Right ventricle myocardium inferior (tissue), 1 donor: ENCODE measurements around the gene HIPK2. TPM values are rescaled to one million over a fixed set of nuclear protein-coding genes. Genes with fewer than 3 reads are reported as not detected.

Experiments used
- ATAC-seq: fragments of 200-7000 bp; cut with Tn5 transposase; one replicate; pipeline ENCODE4 v1.9.1; 2020; ENCODE audit warnings: mild to moderate bottlenecking, moderate library complexity
- DNase-seq: peaks from one replicate; pipeline ENCODE4 v3.0.0; 2021; ENCODE audit errors: missing footprints
- intact Hi-C: fragments of 100-400 bp; cut with DNase I; formaldehyde crosslinking; loops from one replicate; pipeline ENCODE4 v1.11.0; 2022
- total RNA-seq: library from RNA; stranded (reverse); fragmentation: NEBNext Ultra II Directional; extraction: Animal tissue kit (Norgen Biotek cat#: 25700); gene quantifications from one replicate; pipeline ENCODE4 v1.2.1, GENCODE V29; 2021
- donor health status: DM: no; HTN: yes; CAD: no; lungs with severe emphysema.

The HIPK2 gene
- total RNA-seq, 1 donor from 2014 or later = 97.8 TPM

DNA sequence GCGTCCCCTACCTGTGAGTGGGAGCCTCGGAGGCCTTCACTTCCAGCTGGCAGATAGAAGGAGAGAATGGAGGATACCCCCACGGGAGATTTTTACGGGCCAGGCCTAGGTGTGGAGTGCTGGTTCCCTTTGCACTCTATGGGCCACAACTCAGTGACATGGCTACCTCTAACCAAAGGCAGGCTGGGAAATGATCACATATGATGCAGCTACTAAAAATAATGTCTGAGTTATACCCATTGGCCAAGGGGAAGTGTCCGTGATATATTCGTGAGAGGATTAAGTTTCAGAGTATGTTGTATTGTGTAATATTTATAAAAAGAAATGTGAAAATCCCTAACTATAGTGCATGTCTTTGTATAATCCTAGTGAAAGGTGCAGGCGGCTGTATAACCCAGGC, 13.5 kb upstream of the HIPK2 start:
- DNase-seq = no peak
- ATAC-seq = no peak

GRCh38 chr7:139784648-139785047, 6.8 kb upstream of the HIPK2 start:
- ATAC-seq = no peak
- DNase-seq = no peak
- intact Hi-C loops = no loop called here

More for the DNA sequence above, 13.5 kb upstream of the HIPK2 start:
- intact Hi-C loops = no loop called here

GRCh38 chr7:139783647-139784385, 6.0 kb upstream of the HIPK2 start:
- DNase-seq = no peak
- intact Hi-C loops = no loop called here
- no peak for ATAC-seq

DNA sequence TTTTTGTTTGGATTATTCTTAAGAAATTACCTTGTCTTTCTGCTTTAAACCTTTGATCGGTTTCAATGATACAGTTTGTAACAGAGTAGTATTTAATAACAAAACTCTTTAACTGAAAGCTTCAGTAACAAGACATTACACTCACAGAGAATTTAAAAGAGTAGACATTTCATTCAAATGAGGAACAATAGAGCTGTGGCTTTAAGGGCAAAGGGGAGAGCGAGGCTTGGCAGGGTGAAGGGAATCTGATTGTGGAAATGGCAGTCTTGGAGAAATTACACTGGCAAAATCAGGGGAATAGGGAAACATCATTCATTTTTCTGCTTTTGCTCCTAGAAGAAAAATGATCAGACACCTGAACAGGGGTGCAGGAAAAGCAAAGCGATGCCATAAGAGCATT, 5.1 kb upstream of the HIPK2 start:
- intact Hi-C loops = no loop called here
- DNase-seq = no peak
- ATAC-seq = no peak

DNA sequence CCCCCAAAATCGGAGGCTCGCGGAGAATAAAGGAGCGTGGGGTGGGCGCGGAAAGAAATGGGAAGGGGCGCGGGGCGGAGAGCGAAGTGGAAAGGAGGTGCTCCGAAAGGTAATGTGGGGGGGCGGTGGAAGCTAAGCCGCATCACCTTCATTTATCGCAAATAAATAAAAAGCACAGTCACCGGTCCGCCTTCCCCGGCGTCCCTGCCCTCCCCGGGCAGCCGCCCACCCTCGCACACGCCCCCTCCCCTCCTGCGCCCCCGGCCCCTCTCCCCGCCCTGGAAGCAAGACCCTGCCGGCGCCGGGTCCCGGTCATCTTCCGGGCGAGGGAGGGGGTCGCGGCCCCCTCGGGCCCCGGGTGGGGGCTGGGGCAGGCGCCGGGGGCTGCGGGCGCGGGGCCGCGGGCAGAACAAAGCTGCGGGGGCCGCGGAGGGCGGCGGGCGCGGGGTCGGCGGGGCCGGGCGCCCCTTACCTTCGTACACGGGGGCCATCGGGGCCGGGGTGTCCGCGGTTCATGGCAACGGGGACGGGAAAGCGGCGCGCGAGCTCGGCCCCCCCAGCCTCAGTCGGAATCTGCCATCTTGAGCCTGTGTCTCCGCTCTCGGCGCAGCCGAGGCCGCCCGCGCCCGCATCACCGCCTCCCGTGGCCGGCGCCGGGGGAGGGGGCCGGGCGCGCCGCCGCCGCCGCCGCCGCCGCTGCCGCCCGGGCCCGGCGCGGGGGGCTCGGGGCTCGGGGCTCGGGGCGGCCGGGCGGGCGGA, 486 bp downstream of the HIPK2 start:
- DNase-seq (peak; percentile 80), ATAC-seq (no peak)
- intact Hi-C loops = loop anchor here (5.0 kb wide), 2 partner anchors 45 to 75 kb away; no protein-coding TSS in a partner anchor

- DNase-seq (no peak), ATAC-seq (no peak)
- intact Hi-C loops = loop anchor here (5.0 kb wide), 2 partner anchors 44 to 74 kb away; no protein-coding TSS in a partner anchor
These were observed 1.2 kb downstream of the HIPK2 start for GRCh38 chr7:139776486-139777132.

DNA sequence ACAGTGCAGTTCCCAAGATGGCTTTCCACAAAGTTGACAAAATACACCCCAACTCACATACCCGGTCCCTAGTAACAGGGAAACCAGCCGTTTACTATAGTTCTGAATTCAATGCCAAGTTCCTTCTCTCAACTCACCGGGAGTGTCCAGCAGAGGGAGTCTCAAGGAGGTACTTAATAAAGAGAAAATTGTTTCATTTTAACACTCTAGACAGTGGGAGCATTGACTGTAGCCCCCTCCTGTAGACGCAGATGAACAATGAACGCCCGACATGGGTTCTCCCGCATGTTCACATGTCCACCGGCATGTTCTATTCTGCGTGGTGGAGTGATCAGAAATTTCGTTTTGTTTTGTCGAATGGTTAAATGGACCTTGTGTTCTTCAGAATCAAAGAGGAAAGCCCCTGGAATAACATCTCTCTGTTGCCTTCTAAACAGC, 1.9 kb downstream of the HIPK2 start:
- DNase-seq (no peak), ATAC-seq (peak; percentile 67)
- intact Hi-C loops = loop anchor here (1.0 to 5.0 kb wide), 3 partner anchors 44 to 127 kb away; no protein-coding TSS in a partner anchor

GRCh38 chr7:139774376-139774775, 3.4 kb downstream of the HIPK2 start:
- DNase-seq (no peak), ATAC-seq (no peak)
- intact Hi-C loops = no loop called here

- ATAC-seq (no peak), DNase-seq (no peak)
- intact Hi-C loops = no loop called here
These were observed 4.4 kb downstream of the HIPK2 start for GRCh38 chr7:139773371-139773770.

- intact Hi-C loops = no loop called here
- no peak for DNase-seq
These were observed 4.9 kb downstream of the HIPK2 start for GRCh38 chr7:139772873-139773272.

GRCh38 chr7:139772115-139772514, 5.7 kb downstream of the HIPK2 start:
- ATAC-seq (no peak), DNase-seq (no peak)
- intact Hi-C loops = no loop called here

More at GRCh38 chr7:139772873-139773272, 4.9 kb downstream of the HIPK2 start:
- ATAC-seq = no peak

GRCh38 chr7:139771001-139771956, 6.5 kb downstream of the HIPK2 start:
- no peak for ATAC-seq
- intact Hi-C loops = no loop called here
- no peak for DNase-seq

DNA sequence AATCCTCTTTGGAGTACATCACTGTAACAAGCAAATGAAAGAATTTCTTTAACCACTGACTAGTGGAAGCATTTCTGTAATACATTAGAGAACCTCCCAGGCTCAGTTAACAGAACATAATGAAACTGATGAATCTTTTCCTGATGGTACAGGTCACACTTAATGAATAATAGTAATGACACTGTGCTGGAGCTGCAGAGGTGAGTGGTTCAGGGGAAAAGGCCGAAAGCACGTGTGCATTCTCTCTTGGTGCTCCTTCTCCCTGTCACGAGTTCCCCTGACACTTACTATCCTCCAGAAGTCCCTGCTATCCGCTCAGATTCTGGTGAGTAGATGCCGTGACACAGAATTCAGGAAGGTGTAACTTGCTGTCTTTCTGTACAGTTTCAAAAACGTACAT, 8.0 kb downstream of the HIPK2 start:
- DNase-seq (no peak), ATAC-seq (no peak)
- intact Hi-C loops = no loop called here

DNA sequence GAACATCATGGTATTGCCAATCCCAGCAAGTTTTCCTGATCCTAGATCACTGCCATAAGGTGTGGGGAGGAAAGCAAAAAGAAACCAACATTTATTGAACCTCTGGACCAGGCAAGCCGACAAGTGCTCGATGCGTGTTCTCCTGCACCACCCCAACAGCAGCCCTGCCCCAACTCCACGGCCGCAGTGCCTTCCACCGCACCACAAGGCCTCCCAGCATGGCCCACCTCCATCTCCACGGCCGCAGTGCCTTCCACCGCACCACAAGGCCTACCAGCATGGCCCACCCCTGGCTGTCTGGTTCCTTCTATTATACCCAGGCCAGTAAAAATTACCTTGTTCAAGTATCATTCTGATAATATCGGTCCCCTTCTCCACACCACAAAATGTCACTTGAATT, 8.7 kb downstream of the HIPK2 start:
- ATAC-seq (no peak), DNase-seq (no peak)
- intact Hi-C loops = no loop called here

- ATAC-seq = peak; percentile 8
- intact Hi-C loops = no loop called here
- no peak for DNase-seq
These were observed 9.5 kb downstream of the HIPK2 start for GRCh38 chr7:139768249-139768824.

DNA sequence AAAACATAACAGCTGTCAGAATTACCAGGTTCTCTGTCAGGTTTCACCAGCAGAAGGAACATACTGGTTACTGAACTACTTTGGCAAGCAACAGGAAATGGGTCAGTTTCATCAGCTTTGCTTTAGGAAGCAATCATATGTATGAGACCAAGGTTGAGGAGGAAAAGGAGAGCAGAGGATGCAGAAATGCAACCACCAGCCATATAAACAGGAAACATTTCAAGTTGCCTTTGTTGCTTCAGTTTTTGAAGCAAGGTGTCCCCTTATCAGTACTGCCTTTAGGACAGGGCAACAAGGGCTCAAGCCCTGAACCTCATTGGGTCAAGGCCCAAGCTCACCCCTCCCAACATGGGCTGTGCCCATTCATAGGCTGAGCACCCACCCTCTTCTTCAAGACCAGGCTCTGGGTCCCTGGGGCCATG, 10.2 kb downstream of the HIPK2 start:
- ATAC-seq = no peak
- intact Hi-C loops = no loop called here
- DNase-seq = no peak

DNA sequence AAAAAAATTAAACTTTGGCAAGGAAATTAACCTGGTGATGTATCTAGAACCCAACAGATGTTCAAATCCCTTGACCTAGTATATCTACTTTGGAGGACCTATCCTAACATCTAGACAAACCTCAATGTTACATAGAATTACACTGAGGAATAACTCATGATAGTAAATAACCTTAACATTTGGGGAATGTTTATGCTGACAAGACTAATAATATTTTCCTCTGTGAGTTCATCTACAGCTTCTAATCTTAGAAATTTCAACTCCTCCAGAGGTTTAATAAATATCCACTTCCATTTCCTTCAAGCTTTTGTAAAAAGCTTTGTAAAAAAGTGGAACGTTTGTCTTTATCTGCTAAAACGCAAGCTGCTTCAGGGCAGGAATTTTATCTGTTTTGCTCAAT, 12.7 kb downstream of the HIPK2 start:
- intact Hi-C loops = no loop called here
- no peak for DNase-seq
- ATAC-seq = no peak

- ATAC-seq (no peak), DNase-seq (no peak)
- intact Hi-C loops = no loop called here
These were observed 14.5 kb downstream of the HIPK2 start for GRCh38 chr7:139763330-139763729.
